ENCODE data around the gene FAM53C.

The FAM53C gene

DNA sequence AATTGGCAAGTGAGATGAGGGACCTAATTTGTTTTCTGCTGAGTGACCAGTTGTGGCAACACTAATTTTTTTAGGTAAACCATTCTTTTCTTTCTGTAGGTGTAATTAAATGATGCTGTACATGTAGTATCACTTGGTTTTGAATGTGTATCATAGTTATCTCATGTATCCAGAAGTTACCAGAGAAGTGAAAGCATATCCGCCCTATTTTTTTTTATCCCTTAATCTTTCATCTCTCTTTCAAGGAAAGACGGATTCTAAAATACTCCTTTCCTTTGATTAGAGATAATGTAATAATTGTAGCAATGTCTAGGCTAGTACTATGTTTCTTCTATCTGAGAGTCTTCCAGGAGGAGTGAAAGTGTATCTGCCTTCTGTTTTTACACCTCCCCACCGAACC, 21.6 kb downstream of the FAM53C start:
- DNase-seq (ENCODE audit: insufficient read length, low spot score) (no peak), FAIRE-seq (no peak)
- TF ChIP-seq PAX5 (IDR thresholded peaks at IDR 0.05; ENCODE audit: insufficient read depth, low read length, severe bottlenecking) (no peak), SPI1 (IDR thresholded peaks at IDR 0.05; ENCODE audit: low read depth, low read length) (no peak)

DNA sequence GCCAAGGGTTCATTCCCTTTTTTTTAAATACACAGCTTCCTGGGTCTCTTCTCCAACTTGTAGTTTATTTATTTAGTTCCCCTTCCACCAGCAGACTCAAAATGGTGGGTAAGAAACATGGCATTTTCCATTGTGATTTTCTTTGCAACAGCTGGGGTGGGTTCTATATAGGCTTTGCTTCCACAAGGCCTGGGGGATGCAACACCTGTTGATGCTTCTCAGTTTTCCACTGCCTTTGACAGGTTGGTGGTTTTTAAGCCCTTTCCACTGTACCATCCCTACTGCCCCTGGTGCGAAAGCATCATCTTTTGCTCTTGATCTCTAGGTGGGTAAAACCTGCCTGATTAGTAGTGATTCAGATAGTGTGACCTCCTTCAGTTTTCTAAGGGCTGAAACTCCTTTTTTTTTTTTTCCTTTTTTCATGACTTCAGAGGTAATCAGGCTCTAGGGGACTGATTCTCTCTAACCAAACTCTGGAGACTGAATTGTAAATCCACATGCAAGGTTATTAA, 22.9 kb downstream of the FAM53C start:
- DNase-seq (ENCODE audit: insufficient read length, low spot score) (no peak), FAIRE-seq (no peak)
- TF ChIP-seq POLR2A (IDR thresholded peaks at IDR 0.05; ENCODE audit: low read depth, low read length) (no peak), SPI1 (IDR thresholded peaks at IDR 0.05; ENCODE audit: low read depth, low read length) (no peak), POU2F2 (IDR thresholded peaks at IDR 0.05; ENCODE audit: low read depth, low read length) (no peak), PAX5 (IDR thresholded peaks at IDR 0.05; ENCODE audit: insufficient read depth, low read length, severe bottlenecking) (no peak), POLR2AphosphoS5 (IDR thresholded peaks at IDR 0.05; ENCODE audit: low read depth, low read length) (no peak), TAF1 (IDR thresholded peaks at IDR 0.05; ENCODE audit: low read depth, low read length) (no peak)

DNA sequence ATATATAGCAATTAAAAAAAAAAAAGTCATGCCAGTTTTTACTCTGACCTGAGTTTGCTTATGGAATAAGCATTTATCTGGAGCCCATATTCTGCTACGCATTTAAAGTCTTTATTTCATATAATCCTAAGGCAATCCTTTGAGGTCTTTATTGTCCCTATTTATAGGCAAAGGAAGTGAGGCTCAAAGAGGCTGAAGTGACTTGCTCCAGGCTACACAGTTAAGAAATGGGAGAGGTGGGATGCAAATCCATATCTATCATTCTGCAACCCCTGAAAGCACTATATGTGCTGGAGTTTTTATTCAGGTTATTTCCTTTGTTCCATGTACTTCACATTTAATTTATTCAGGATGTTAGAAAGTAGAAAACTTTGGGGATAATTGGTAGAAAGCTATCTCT, 26.5 kb downstream of the FAM53C start:
- DNase-seq (ENCODE audit: insufficient read length, low spot score), result no peak
- no peak for FAIRE-seq
- no peak for TF ChIP-seq POU2F2 (IDR thresholded peaks at IDR 0.05; ENCODE audit: low read depth, low read length)

DNA sequence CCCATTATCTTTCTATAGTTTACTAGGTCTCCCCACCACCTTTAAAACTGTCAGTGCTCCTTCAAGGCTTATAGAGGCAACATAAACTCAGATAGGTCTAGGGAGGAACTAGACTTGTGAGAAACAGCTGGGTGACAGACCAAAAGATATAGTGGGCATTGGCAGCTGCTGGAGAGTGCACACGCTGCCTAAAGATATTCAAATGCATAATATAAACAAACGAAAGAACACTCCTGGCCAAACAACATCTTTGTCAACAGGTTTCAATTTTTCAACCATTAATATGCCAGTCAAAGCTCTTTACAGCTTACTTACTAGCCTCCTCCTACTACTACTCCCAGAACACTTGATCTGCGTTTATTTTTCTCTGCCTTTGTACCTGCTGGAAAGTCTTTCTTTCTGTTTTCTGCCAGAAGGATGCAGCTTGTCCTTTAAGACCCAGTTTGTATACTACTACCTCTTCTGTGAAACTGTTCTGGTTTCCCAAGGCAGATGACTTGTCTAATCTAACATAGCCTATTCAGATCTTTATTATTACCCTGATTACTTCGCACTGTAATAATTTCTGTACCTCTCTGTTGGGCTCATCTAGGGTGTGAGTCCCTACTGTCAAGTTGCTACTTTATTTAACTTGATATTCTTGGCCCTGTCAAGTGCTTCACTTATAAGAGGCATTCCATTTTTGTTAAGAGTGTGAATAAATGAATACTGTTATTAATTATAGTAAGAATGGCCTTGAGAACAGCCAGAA, 28.7 kb downstream of the FAM53C start:
- TF ChIP-seq PAX5 (IDR thresholded peaks at IDR 0.05; ENCODE audit: insufficient read depth, low read length, severe bottlenecking) (no peak), POLR2AphosphoS5 (IDR thresholded peaks at IDR 0.05; ENCODE audit: low read depth, low read length) (no peak), SPI1 (IDR thresholded peaks at IDR 0.05; ENCODE audit: low read depth, low read length) (peak; percentile 25; the same call in 1 of the 2 replicates), POLR2A (IDR thresholded peaks at IDR 0.05; ENCODE audit: low read depth, low read length) (no peak), POU2F2 (IDR thresholded peaks at IDR 0.05; ENCODE audit: low read depth, low read length) (no peak), TAF1 (IDR thresholded peaks at IDR 0.05; ENCODE audit: low read depth, low read length) (no peak)
- FAIRE-seq (peak; percentile 57), DNase-seq (ENCODE audit: insufficient read length, low spot score) (no peak)

DNA sequence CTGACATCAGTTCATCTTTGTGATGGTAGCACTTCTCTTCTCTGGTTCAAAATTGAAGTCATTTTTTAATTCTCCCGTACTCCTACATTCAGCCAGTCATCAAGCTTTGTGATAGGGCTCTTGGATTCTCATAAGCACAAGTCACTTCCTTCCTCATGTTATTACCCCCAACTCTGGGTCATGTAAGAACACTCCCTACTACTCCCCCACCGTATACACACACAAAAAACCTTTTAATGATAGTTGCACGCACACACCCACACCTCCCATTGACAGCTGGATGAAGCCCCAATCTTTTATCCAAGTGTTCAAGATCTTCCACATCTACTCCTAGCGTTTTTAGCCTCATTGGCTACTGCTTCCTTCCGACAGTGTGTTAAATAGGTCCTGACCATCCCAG, 31.2 kb downstream of the FAM53C start:
- DNase-seq (ENCODE audit: insufficient read length, low spot score), result no peak
- TF ChIP-seq TAF1 (IDR thresholded peaks at IDR 0.05; ENCODE audit: low read depth, low read length), result no peak
- TF ChIP-seq SPI1 (IDR thresholded peaks at IDR 0.05; ENCODE audit: low read depth, low read length), result peak; percentile 40
- no peak for TF ChIP-seq POLR2AphosphoS5 (IDR thresholded peaks at IDR 0.05; ENCODE audit: low read depth, low read length)
- no peak for TF ChIP-seq PAX5 (IDR thresholded peaks at IDR 0.05; ENCODE audit: insufficient read depth, low read length, severe bottlenecking)
- FAIRE-seq, result peak; percentile 33

DNA sequence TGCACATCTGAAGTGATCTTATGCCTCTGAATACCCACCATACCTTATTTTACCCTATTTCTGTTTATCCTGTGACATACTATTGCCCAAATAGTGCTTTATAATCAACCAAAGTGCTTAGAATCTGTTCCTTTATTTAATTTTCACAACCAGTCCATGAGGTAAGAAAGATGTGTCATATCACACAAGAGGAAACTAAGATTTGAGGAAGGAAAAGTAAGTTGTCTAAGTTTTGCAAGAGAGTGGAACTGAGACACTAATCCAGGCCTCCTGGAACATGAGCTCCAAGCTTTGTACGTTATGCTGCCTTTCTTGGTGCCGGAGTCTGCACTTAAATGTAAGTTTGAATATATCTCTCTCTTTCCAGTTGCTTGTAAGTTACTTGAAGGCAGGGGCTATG, 31.6 kb downstream of the FAM53C start:
- FAIRE-seq (no peak), DNase-seq (ENCODE audit: insufficient read length, low spot score) (no peak)
- TF ChIP-seq SPI1 (IDR thresholded peaks at IDR 0.05; ENCODE audit: low read depth, low read length) (peak; percentile 42; the same call in 1 of the 2 replicates), POLR2AphosphoS5 (IDR thresholded peaks at IDR 0.05; ENCODE audit: low read depth, low read length) (no peak)

DNA sequence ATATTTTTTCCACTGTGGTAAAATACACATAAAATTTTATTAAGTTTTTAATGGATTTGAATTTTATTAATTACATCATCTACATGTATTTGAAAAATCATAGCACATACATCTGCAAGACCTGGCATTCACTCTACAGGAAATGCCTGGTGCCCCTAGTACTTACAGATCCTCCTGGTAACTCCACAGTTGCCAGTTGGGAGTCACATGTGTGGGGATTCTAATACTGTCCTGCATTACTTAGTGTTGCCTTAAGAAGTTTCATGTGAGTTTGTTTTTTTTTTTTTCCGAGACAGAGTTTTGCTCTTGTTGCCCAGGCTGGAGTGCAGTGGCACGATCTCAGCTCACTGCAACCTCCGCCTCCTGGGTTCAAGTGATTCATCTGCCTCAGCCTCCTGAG, 32.5 kb downstream of the FAM53C start:
- no peak for DNase-seq (ENCODE audit: insufficient read length, low spot score)
- TF ChIP-seq POLR2AphosphoS5 (IDR thresholded peaks at IDR 0.05; ENCODE audit: low read depth, low read length), result no peak
- no peak for TF ChIP-seq PAX5 (IDR thresholded peaks at IDR 0.05; ENCODE audit: insufficient read depth, low read length, severe bottlenecking)
- TF ChIP-seq POU2F2 (IDR thresholded peaks at IDR 0.05; ENCODE audit: low read depth, low read length), result no peak
- no peak for TF ChIP-seq TAF1 (IDR thresholded peaks at IDR 0.05; ENCODE audit: low read depth, low read length)
- no peak for TF ChIP-seq POLR2A (IDR thresholded peaks at IDR 0.05; ENCODE audit: low read depth, low read length)
- TF ChIP-seq SPI1 (IDR thresholded peaks at IDR 0.05; ENCODE audit: low read depth, low read length), result no peak

DNA sequence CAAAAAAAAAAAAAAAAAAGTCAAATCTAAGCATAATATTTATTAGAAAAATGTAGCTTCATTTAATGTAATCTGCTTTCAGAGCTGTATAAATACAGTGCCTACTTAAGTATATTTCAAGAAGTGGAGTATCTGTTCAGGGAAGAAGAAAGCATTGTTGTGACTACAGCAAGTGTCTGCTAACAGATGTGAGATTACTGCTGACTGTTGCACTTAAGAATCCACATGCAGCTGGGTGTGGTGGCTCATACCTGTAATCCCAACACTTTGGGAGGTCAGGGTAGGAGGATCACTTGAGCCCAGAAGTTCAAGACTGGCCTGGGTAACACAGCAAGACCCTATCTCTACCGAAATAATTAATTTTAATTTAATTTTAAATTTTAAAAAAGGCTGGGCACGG, 33.4 kb downstream of the FAM53C start:
- TF ChIP-seq SPI1 (IDR thresholded peaks at IDR 0.05; ENCODE audit: low read depth, low read length), result no peak
- TF ChIP-seq POLR2AphosphoS5 (IDR thresholded peaks at IDR 0.05; ENCODE audit: low read depth, low read length), result no peak
- TF ChIP-seq POLR2A (IDR thresholded peaks at IDR 0.05; ENCODE audit: low read depth, low read length), result no peak
- no peak for TF ChIP-seq PAX5 (IDR thresholded peaks at IDR 0.05; ENCODE audit: insufficient read depth, low read length, severe bottlenecking)
- no peak for TF ChIP-seq TAF1 (IDR thresholded peaks at IDR 0.05; ENCODE audit: low read depth, low read length)
- TF ChIP-seq POU2F2 (IDR thresholded peaks at IDR 0.05; ENCODE audit: low read depth, low read length), result no peak
- FAIRE-seq (peak; percentile 16), DNase-seq (ENCODE audit: insufficient read length, low spot score) (no peak)

More for the DNA sequence above, 32.5 kb downstream of the FAM53C start:
- FAIRE-seq, result no peak

DNA sequence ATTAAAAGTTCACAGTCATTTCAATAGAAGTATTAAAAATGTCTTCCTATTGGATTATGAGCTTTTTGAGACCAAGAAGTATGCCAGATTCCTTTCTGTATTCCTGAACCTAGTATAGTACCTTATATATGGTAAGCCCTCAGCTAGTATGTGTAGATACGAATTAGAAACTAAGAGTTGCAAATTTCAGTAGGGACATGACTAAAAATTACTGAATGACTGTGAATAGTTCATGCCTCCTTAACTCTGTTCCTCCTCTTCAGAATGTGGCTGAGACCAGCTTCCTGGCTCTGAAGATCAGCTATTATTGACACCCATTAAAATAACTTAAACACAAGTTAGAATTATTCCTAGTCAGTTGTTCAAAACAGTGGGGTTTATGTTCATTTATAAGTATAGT, 34.2 kb downstream of the FAM53C start:
- TF ChIP-seq POLR2AphosphoS5 (IDR thresholded peaks at IDR 0.05; ENCODE audit: low read depth, low read length) (no peak), PAX5 (IDR thresholded peaks at IDR 0.05; ENCODE audit: insufficient read depth, low read length, severe bottlenecking) (no peak), POU2F2 (IDR thresholded peaks at IDR 0.05; ENCODE audit: low read depth, low read length) (no peak), SPI1 (IDR thresholded peaks at IDR 0.05; ENCODE audit: low read depth, low read length) (no peak; the same call in 1 of the 2 replicates), POLR2A (IDR thresholded peaks at IDR 0.05; ENCODE audit: low read depth, low read length) (no peak), TAF1 (IDR thresholded peaks at IDR 0.05; ENCODE audit: low read depth, low read length) (no peak)
- FAIRE-seq (peak; percentile 51), DNase-seq (ENCODE audit: insufficient read length, low spot score) (no peak)

DNA sequence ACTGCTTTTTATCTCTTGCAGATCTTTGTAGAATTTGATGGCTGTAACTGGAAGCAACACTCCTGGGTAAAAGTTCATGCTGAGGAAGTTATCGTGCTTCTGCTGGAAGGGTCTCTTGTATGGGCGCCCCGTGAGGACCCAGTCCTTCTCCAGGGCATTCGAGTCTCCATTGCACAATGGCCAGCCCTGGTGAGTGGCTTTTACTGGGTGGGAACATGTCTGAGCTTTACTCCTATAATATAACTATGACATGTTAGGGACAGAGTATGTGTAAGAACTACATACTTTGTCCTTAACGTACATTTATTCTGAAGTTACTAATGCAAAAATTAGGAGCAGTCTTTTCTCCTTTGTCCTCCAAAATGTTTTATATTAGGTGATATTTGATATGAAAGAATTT, 34.6 kb downstream of the FAM53C start:
- no peak for DNase-seq (ENCODE audit: insufficient read length, low spot score)
- no peak for TF ChIP-seq TAF1 (IDR thresholded peaks at IDR 0.05; ENCODE audit: low read depth, low read length)
- no peak for TF ChIP-seq SPI1 (IDR thresholded peaks at IDR 0.05; ENCODE audit: low read depth, low read length)
- TF ChIP-seq PAX5 (IDR thresholded peaks at IDR 0.05; ENCODE audit: insufficient read depth, low read length, severe bottlenecking), result no peak
- TF ChIP-seq POLR2A (IDR thresholded peaks at IDR 0.05; ENCODE audit: low read depth, low read length), result no peak
- TF ChIP-seq POU2F2 (IDR thresholded peaks at IDR 0.05; ENCODE audit: low read depth, low read length), result no peak
- TF ChIP-seq POLR2AphosphoS5 (IDR thresholded peaks at IDR 0.05; ENCODE audit: low read depth, low read length), result no peak
- no peak for FAIRE-seq
